Peyer's patch (tissue), 4 donors: ENCODE data around the gene PRPF19.

Experiments
- POLR2A ChIP-seq, 2 donors: fragments of 450-650 bp; IDR thresholded peaks; one replicate each; pipeline ENCODE4 v1.5.1; 2017; ENCODE audit warnings: antibody characterized with exemption in 2 of 2, mild to moderate bottlenecking in 2 of 2, moderate library complexity in 2 of 2
- TF ChIP-seq, protein P1 (sequence below), 6 experiments: fragments of 450-650 bp in 4 of 6; fragments of 200-600 bp in 2 of 6; sonication (generic) in 1 of 6; IDR thresholded peaks; one replicate each; pipeline ENCODE4 v1.5.1; 2017 to 2019; ENCODE audit warnings: antibody characterized with exemption in 6 of 6, mild to moderate bottlenecking in 3 of 6, moderate library complexity in 1 of 6

- TF ChIP-seq POLR2A (IDR thresholded peaks at IDR 0.05), result no peak
- TF ChIP-seq, protein P1, sequence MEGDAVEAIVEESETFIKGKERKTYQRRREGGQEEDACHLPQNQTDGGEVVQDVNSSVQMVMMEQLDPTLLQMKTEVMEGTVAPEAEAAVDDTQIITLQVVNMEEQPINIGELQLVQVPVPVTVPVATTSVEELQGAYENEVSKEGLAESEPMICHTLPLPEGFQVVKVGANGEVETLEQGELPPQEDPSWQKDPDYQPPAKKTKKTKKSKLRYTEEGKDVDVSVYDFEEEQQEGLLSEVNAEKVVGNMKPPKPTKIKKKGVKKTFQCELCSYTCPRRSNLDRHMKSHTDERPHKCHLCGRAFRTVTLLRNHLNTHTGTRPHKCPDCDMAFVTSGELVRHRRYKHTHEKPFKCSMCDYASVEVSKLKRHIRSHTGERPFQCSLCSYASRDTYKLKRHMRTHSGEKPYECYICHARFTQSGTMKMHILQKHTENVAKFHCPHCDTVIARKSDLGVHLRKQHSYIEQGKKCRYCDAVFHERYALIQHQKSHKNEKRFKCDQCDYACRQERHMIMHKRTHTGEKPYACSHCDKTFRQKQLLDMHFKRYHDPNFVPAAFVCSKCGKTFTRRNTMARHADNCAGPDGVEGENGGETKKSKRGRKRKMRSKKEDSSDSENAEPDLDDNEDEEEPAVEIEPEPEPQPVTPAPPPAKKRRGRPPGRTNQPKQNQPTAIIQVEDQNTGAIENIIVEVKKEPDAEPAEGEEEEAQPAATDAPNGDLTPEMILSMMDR (IDR thresholded peaks at IDR 0.05), result no peak
These were observed 18.8 kb upstream of the PRPF19 start for GRCh38 chr11:60924906-60925853.
